ENCODE measurements around the gene BTF3.

DNA sequence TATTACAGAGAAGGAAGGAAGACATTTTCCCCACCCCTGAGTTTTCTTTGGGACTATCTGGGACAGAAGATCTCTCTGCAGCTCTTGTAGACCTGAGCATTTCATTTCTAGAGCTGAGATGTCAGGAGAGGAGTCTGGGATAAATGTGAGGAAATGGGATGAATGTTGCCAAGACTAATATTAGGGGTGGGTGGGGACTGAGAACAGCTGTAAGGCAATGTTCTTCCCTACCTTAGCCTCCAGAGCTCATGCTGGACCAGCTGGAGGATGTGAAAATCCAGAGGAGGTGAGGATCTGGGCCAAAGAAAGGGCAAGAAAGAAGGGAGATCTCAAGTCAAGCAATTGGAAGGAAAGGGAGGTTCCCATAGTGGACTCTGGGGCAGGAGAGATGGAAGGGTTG lies 26.6 kb upstream of the BTF3 start:
- TF ChIP-seq, protein P1, sequence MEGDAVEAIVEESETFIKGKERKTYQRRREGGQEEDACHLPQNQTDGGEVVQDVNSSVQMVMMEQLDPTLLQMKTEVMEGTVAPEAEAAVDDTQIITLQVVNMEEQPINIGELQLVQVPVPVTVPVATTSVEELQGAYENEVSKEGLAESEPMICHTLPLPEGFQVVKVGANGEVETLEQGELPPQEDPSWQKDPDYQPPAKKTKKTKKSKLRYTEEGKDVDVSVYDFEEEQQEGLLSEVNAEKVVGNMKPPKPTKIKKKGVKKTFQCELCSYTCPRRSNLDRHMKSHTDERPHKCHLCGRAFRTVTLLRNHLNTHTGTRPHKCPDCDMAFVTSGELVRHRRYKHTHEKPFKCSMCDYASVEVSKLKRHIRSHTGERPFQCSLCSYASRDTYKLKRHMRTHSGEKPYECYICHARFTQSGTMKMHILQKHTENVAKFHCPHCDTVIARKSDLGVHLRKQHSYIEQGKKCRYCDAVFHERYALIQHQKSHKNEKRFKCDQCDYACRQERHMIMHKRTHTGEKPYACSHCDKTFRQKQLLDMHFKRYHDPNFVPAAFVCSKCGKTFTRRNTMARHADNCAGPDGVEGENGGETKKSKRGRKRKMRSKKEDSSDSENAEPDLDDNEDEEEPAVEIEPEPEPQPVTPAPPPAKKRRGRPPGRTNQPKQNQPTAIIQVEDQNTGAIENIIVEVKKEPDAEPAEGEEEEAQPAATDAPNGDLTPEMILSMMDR (CRISPR knock-in tag; IDR thresholded peaks at IDR 0.05), result no peak
- no peak for TF ChIP-seq FOXP1 (IDR thresholded peaks at IDR 0.05)
- TF ChIP-seq FOXP1 (CRISPR knock-in tag; IDR thresholded peaks at IDR 0.05), result no peak
- TF ChIP-seq TCF7L2 (IDR thresholded peaks at IDR 0.05; ENCODE audit: low read depth, low read length), result no peak
- no peak for TF ChIP-seq ZBTB21 (CRISPR knock-in tag; IDR thresholded peaks at IDR 0.05)
